ENCODE results near the gene STIMATE.

The STIMATE gene

GRCh38 chr3:52813810-52814209, 83.5 kb downstream of the STIMATE start:
- DNase-seq = no peak

GRCh38 chr3:52811452-52812011, 85.8 kb downstream of the STIMATE start:
- no peak for DNase-seq

GRCh38 chr3:52810923-52811322, 86.4 kb downstream of the STIMATE start:
- no peak for DNase-seq

- no peak for DNase-seq
These were observed 87.5 kb downstream of the STIMATE start for GRCh38 chr3:52809662-52810377.

- no peak for DNase-seq
These were observed 88.2 kb downstream of the STIMATE start for GRCh38 chr3:52809149-52809548.

- DNase-seq = no peak
These were observed 91.9 kb downstream of the STIMATE start for GRCh38 chr3:52805270-52806039.

GRCh38 chr3:52801839-52802238, 95.5 kb downstream of the STIMATE start:
- no peak for DNase-seq

- DNase-seq = no peak
These were observed 97.3 kb downstream of the STIMATE start for GRCh38 chr3:52800079-52800478.

- no peak for DNase-seq
These were observed 98.3 kb downstream of the STIMATE start for GRCh38 chr3:52798978-52799476.

- DNase-seq = no peak
These were observed 98.9 kb downstream of the STIMATE start for GRCh38 chr3:52798376-52798977.

GRCh38 chr3:52796411-52796810, 100.9 kb downstream of the STIMATE start:
- no peak for DNase-seq

GRCh38 chr3:52795298-52795900, 101.9 kb downstream of the STIMATE start:
- no peak for DNase-seq

GRCh38 chr3:52794612-52795099, 102.7 kb downstream of the STIMATE start, which contains the start of gene ITIH3:
ITIH3 (plus strand) TSS chr3:52794796; CDS start chr3:52794804, 8 bp downstream.
- no peak for DNase-seq

GRCh38 chr3:52793702-52794611, 103.4 kb downstream of the STIMATE start:
- DNase-seq = no peak

GRCh38 chr3:52792961-52793695, 104.2 kb downstream of the STIMATE start:
- DNase-seq = no peak

- no peak for DNase-seq
These were observed 104.9 kb downstream of the STIMATE start for GRCh38 chr3:52792413-52792812.

- DNase-seq = no peak
These were observed 105.4 kb downstream of the STIMATE start for GRCh38 chr3:52791928-52792327.

- DNase-seq = no peak
These were observed 106.0 kb downstream of the STIMATE start for GRCh38 chr3:52791366-52791765.

- DNase-seq = no peak
These were observed 106.6 kb downstream of the STIMATE start for GRCh38 chr3:52790741-52791140.

- DNase-seq = no peak
These were observed 107.0 kb downstream of the STIMATE start for GRCh38 chr3:52790337-52790736.

GRCh38 chr3:52789746-52790040, 107.7 kb downstream of the STIMATE start:
- DNase-seq = no peak

Data from CD4-positive, alpha-beta T cell treated with Interleukin-15 for 1 hour (primary cell).